ENCODE data around the gene CAPRIN2.

CAPRIN2 gene, protein sequence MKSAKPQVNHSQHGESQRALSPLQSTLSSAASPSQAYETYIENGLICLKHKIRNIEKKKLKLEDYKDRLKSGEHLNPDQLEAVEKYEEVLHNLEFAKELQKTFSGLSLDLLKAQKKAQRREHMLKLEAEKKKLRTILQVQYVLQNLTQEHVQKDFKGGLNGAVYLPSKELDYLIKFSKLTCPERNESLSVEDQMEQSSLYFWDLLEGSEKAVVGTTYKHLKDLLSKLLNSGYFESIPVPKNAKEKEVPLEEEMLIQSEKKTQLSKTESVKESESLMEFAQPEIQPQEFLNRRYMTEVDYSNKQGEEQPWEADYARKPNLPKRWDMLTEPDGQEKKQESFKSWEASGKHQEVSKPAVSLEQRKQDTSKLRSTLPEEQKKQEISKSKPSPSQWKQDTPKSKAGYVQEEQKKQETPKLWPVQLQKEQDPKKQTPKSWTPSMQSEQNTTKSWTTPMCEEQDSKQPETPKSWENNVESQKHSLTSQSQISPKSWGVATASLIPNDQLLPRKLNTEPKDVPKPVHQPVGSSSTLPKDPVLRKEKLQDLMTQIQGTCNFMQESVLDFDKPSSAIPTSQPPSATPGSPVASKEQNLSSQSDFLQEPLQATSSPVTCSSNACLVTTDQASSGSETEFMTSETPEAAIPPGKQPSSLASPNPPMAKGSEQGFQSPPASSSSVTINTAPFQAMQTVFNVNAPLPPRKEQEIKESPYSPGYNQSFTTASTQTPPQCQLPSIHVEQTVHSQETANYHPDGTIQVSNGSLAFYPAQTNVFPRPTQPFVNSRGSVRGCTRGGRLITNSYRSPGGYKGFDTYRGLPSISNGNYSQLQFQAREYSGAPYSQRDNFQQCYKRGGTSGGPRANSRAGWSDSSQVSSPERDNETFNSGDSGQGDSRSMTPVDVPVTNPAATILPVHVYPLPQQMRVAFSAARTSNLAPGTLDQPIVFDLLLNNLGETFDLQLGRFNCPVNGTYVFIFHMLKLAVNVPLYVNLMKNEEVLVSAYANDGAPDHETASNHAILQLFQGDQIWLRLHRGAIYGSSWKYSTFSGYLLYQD

DNA sequence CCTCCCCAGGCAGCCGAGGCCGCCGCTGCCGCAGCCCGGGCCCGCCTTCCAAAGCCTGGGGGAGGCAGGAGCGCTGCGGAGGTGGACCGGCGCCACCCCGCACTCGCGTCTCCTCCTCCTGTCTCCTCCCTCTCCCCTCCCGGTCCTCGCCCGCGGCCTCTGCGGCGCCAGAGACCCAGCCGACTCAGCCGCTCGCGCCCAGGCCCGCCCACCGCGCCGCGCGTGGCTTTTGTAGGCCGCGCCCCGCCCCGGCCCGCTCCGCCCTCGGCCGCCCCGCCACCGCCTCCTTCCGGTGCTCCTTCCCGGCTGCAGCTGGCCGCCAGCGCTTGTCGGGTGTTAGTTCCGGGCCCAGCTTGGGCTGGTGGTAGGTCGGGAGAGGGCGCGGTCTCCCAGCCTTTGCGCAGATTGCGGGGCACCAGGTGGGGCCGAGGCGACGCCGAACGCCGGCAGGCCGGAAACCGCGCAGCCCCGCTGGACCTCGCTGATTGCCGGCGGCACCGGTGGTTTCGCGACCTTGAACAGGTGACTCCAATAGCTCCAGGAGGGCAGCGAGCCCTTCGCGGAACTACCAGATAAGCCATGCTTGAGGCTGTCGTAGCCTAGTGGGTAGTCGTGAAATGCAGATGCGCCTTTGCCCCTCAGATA is at the start of gene CAPRIN2:
Gene CAPRIN2, minus strand, starts transcription at position 202 of the 645 bp plus-strand sequence. CDS start 1,431 bp downstream, outside the sequence.
- peak; percentile 97 for DNase-seq

DNA sequence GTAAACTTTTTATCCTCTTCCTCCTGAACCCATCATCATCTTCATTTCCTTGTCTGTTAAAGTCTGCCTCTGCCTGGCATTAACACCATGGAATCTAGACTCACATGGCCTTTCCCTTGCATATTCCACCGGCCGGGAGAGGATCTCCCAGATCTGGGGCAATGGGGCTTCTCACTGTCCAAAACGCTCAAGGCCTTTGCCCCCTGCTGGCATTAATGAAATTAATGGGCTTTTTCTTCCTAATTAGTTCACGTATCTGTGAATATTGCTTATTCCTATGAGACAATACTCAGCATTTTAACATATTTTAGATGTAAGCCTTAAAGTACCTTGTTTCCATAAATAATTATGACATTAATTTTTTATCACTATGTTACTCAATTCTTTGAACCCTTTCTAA is 42.9 kb upstream of the CAPRIN2 start:
- DNase-seq = no peak

DNA sequence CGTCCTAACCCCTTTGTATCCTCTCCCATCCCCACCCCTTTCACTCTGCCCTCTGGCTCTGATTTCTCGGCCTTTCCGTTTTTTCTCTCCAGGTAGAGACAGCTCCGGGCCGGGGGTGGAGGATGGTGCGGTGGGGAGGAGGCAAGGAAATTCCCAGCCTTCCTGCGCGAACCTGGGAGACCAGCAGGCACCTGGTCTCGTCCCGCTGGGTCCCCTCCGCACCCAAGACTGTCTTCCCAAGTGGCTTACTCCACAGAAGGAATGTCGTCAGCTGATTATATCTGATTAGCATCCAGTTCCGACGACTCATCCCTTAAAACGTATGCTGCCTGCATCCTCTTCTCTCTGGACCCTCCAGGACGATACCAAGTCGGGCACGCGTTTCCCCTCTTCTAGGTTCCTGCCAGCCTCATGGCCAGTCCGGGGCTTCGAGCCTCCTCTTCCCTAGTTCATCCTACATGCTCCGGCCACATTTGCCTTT is 42.2 kb upstream of the CAPRIN2 start:
- DNase-seq = no peak

DNA sequence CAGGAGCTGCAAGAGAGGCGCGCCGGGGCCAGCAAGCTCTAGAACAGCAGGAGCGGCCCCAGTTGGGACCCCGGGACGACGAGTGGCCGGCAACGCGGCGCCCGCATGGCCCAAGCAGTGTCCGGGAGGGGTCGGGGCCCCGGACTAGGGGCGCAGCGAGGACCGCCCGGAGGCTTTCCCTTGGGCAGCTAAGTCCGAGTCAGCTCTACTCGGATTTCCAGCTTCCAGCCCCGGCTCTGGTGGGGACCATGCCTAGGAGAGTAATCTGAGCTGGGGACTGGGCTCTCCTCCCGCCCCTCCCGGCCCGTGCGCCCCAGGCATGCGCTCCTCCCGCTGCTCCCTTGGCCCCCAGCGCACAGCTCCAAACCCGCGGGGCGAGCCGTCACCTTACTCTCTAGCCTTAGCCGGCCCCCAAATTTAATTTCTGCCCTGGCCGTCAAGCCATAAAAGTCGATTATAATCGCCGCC is 41.6 kb upstream of the CAPRIN2 start:
- peak; percentile 73 for DNase-seq

DNA sequence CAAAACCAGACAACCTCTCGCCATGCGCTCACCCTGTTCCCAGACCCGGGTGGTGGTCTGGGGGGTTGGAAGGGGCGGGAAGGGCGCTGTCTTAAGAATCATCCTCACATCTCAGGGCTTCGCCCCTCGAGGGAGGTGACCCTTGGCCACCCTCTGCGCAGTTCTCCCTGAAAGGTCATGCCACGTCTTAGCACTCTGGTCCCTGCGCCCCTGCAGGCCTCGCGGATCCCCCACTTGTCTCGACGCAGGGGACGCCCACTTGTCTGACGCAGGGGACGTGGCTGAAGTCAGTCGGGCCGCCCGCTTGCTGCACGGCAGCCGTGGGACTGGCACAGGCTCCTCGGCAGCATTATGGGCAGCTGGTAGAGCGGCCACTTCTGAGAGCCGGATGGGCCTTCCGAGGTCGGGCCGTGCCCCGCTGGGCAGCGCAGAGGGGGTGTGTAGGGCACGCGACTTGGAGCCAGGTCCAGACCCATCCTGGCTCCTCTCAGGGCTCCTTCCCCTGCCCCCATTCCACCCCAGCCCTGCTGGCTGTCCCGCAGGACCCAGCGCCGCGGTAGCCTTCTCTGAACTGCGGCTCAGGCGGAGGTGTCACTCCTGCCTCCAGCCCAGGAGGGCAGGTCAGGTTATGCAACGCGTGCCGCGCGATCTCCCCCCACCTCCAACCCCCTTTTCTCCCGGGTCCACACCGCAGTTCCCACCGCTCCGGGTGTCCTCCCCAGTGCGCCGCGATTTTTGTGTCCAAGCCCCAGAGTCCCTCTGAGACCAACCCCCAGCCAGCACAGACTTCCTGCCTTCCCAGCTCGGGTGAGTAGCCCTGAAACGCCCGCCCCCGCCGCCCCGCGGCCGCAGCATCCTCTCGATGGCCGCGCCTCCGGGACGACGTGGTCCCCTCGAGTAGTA is 40.9 kb upstream of the CAPRIN2 start:
- peak; percentile 71 for DNase-seq

DNA sequence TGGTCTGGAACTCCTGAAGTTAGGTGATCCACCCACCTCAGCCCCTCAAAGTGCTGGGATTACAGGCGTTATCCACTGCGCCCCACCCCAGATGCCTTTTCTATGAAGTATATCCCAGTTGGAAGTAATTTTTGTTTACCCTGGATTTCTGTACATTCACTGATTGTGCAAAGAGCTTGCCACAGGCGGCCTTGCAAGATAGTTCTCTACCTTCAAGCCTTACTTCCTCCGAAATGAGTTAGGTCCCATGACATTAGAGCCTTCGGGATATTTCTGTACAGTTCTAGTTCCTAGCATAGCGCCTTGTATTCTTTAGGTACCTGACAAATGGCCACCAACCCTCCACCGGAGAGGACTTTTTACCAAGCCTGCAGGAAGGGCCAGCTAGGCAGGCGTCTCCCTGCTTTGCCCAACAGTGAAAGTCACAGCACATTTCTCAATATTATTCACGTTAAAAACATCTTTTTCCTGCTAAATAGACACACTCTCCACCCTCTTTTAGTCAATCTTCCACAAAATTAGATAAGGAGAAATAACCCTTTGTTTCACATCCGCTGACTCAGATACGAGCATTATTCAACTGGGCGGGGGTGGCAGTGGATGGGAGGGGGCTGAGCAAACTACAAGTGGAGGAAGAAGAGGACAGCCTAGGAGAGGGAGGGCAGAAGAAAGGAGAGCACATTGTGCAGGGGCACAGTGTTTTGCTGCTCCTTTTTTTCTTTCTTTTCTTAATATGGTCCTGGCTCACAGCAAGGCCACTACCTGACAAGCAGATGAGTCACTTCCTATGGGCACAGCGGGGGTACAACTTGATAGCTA is 40.0 kb upstream of the CAPRIN2 start:
- DNase-seq = no peak

DNA sequence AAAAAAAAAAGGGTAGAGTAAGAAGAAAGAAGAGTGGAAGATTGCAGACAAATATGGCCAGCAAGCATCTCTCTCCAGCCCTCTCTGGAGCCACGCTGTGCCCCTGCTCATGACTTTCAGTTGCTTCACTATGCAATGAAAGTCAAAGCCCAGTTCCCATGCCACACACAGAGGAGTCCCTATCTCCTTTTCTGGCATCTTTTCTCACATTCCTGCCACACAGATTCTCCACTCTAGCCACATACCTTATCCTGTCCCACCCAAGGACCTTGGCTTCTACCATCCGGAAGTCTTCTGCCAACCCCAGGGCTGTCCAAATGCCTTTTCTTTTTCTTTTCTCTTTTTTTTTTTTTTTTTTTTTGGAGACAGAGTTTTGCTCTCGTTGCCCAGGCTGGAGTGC is 39.3 kb upstream of the CAPRIN2 start:
- no peak for DNase-seq

DNA sequence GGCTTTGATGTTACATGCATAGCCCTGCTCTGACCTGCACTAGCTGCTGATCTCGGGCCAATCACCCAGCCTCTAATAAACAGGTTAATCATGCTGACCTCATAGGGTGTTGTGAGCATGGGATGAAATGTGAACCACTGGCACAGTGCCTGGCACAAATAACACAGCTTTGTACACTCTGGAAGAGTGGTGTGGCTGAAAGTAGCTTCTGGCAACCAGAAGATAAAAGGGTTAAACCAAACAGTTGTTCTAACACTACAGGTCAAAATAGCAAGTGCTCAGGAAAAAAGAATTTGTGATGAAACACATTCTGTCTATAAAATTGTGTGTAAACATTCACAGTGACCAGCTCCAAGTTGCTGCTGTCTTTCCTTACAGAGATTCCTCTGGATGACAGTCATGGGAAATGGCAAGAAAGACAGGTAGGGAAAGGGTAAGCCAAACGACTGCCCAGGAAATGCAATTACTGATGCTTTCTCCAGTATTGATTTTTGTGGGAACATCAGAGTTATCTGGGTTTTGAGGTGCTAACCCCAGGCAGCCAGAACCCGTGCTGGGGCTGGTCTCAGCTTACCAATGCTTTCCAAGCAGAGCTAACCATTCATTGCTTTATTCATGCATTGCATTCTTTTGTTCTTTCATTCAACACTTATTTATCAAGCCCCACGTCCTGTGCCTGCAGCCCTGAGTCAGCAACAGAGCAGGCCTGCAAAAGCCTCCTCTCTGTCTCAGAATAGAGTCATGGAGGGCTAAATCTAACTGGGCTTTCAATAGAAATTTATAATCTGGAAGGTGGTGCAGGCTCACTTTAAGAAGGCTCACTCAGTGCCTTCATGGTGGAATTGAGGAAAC is 38.1 kb upstream of the CAPRIN2 start:
- no peak for DNase-seq

DNA sequence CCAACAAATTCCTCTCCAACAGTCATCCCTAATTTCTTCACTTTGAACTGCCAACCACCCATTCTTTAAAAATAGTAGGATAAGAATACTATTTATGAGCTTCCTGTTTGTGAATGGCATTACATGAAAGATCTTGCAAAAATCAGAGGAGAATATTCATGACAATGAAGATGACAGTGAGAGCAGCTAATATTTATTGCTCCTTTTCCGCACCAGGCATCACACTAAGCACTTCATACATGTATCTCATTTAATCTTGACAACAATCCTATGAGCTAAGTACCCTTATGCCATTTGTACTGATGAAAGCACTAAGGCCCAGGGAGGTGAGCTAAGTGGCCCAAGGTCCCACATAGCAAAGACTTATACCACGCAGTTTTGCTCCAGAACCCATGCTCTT is 37.3 kb upstream of the CAPRIN2 start:
- DNase-seq = no peak

DNA sequence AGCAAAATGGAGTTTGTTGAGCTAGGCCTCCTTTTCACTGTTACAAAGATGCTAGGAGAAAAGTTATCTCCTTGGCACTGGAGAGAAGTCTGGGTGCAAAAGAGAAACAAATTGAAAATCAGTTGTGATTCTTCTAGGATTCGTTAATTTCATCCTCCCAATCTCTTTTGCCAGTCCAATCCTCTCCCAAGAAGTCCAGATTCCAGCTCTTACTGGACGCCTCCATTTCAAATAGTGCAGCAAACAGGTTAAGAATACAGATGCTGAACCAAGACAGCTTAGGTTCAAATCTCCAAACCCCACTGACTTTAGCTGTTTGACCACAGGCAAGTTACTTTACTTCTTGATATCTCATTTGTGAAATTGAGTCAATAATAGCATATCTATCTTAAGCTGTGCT is 34.0 kb upstream of the CAPRIN2 start:
- DNase-seq = no peak

DNA sequence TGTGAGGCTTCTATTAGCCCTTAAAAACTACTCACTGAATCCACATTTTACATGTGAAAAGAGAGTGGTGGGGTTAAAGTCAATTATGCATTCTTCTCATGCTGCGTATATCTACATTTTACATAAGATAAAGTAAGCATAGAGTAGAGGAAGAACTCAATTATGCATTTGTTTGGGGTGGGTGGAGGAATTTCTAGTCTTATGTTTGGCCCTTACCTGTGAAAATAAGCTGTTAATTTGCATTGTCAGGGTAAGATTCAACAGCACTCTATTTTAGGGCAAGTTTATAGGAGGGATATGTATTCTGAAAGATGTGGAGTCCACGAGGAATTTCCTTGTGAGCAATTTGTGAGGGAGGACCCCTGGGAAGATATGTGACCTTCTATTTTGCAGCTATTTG is 30.9 kb upstream of the CAPRIN2 start:
- no peak for DNase-seq

DNA sequence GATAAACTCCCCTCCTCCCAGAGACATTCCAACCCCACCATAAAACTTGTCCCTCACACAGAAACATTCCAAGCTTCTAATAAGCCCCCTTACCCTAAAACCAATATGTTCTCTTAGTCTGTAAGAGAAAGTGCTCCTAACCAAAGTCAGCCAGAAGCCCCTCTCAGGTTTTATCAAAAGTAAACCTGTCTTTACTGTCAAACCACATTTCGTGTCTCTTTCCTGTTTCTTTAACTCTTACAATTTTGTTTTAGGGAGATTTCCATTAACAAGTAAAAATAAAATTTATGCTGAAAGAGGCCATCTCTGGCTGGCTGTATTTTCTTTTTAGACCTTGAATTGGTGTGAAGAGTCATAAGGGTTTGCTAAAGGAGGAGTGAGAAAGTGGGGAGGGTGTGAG is 29.8 kb upstream of the CAPRIN2 start:
- no peak for DNase-seq

DNA sequence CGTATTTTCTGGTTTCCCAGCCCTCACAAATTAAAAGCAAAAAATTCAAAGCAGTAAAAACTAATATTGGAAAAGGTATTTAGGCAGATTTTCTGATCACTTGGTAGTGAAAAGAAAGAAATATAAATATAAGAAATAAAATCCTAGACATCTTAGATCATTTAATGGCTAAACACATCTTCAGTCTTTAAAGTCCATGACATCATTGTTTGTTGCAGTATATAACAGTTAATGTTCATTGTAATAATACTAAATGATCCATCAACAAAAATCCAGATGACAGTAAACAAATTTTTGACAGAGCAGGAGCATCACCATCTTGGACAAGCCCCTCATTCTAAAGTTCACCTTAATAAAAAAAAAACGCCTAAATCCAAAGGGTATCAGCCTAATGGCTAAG is 29.2 kb upstream of the CAPRIN2 start:
- DNase-seq = no peak

DNA sequence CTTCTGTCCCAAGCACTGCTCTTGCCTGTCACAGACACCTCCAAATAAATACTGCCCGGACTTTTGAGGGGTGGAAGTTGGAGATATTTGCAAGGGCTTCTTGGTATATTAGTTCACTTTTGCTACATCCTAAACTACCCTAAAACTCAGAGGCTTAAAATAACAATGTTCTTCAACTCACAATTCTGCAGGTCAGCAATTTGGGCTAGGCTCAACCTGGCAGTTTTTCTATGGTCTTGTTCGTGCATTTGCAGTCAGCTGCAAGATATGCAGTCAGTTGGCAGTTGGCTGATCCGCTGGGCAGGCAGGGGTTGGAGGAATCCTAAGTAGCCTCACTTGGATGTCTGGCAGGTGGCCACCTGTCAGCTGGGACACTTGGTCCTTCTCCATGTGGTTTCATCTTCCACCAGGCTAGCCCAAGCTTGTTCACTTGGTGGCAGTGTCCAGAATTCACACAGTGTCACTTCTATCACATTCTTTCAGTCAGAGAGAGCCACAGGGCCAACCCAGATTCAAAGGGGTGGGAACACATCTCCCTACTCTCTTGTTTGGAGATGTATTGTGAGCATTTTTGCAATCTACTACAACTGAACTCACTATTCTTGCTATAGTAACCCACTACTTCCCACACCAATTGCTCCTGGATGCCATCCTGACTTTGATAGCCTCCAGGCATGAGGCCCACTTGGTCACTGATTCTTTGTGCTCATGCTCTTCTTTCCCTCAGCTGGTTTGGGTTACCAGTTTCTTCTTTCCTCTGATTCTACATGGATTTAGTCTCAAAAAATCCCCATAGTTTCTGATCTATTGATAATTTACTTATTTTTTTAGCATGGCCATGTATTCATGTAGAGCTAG is 27.8 kb upstream of the CAPRIN2 start:
- peak; percentile 25 for DNase-seq

DNA sequence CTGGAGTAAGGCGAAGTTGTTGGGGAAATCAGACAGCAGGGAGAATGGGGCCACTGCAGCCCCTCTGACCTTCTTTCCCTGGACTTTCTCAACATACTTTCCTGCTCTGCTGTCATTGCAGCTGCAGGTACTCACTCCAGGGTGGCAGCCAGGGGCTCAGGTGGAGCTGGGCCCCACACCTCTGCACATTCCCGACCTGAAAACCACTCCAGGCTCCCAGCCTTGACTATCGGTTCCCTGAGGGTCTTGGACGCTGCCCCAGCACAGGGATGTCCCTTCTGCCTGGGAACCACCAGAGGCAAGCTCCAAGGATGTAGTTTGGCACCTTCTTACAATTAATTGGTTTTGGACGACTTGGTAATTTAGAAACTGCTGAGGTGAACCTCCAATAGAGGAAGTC is 24.8 kb upstream of the CAPRIN2 start:
- no peak for DNase-seq

DNA sequence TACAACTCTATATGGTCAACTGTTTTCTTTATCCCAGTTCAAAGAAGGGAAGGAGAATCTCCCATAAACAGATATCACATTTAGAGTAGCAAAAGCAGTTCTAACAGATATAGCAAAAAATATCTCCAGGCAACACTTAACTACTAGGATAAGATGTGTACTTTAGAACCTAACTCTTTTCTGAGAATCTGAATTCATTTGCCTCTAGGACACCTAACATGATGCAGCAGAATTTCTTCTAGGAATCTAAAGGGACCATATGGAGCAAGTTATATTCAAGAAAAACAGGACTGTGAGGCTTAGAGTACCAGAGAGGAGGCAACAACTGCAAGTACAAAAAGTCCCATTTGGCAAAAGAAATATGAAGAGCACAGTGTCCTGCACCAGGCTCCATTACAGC is 24.4 kb upstream of the CAPRIN2 start:
- DNase-seq = no peak

DNA sequence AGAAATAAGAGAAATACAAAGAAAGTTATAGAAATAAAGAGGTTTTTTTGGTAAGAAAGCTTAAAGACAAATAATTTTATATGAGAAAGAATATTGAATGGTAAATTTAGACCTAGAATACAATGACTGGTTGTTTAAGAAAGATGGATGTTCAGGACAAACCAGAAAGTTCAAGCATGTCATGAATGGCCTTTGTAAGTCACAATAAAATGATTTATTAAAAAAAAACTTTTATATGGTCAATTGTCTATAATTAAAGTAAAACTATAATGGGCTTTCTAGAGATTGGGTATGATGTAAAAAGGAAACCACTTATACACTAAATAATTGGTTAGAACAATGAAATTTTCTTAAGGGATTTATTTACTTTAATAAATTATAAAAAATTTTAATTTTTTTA is 19.8 kb upstream of the CAPRIN2 start:
- no peak for DNase-seq

DNA sequence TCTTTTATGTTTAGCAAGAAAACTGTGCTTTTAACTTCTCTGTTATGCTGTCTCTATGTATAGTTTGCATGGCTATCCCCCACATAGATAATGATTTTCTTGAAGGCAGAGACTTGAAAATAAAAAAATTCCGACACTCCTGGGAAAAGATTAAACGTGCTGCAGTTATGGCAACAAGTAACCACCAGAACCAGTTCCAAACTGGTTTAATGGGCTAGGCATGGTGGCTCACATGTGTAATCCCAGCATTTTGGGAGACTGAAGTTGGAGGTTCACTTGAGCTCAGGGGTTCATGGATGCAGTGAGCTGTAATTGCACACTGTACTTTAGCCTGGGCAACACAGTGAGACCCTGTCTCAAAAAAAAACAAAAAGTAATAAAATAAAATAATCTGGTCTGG is 15.1 kb upstream of the CAPRIN2 start:
- no peak for DNase-seq

DNA sequence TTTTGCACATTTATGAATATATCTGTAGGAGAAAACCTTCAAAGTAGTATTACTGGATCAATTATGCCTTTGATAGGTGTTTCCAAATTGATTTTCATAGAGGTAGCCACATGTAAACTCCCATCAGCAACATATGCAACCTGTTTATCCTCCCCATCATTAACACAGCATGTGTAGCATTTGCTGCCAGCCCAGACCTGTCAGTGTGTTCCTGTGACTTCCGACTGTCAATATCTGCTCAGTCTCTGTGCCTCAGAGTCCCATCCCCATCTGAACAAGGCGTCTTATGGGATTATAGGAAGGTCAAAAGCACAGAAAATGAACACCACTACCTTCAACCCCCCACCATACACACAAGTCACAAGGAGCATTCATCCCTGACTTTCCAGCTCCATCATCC is 9.5 kb upstream of the CAPRIN2 start:
- DNase-seq = no peak
